ENCODE results near the gene ACSS2. TPM values are rescaled to one million over a fixed set of nuclear protein-coding genes. Genes with fewer than 3 reads are reported as not detected.
A peak's percentile ranks its signal among the peaks of the same experiment; 100 is the strongest.

ACSS2 gene
- polyA plus RNA-seq, 2 of the 4 experiments (the other 2 are of a cell fraction), result 22.1 to 24.1 TPM

DNA sequence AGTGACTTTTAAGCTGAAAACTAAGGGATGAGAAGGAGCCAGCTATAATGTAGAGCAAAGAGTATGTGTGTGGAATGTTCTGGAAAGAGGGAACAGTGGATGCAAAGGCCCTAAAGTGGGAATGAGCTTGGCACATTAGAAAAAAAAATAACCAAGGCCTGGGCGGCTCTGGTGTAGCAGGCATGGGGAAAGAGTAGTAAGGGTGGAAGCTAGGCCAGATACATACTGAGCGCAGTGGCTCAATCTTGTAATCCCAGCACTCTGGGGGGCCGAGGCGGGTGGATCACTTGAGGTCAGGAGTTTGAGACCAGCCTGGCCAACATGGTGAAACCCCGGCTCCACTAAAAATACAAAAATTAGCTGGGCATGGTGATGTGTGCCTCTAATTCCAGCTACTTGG, 12.2 kb upstream of the ACSS2 start (continued):
- TF ChIP-seq MAFK (IDR thresholded peaks at IDR 0.05; ENCODE audit: partially characterized antibody) (no peak), EHF (CRISPR knock-in tag; IDR thresholded peaks at IDR 0.05) (no peak), NFE2L2 (conservative IDR thresholded peaks at IDR 0.05; ENCODE audit: low read length) (no peak), HOXA7 (CRISPR knock-in tag; IDR thresholded peaks at IDR 0.05) (no peak), MAZ (IDR thresholded peaks at IDR 0.05; ENCODE audit: borderline replicate concordance, low read depth, low read length) (no peak)

DNA sequence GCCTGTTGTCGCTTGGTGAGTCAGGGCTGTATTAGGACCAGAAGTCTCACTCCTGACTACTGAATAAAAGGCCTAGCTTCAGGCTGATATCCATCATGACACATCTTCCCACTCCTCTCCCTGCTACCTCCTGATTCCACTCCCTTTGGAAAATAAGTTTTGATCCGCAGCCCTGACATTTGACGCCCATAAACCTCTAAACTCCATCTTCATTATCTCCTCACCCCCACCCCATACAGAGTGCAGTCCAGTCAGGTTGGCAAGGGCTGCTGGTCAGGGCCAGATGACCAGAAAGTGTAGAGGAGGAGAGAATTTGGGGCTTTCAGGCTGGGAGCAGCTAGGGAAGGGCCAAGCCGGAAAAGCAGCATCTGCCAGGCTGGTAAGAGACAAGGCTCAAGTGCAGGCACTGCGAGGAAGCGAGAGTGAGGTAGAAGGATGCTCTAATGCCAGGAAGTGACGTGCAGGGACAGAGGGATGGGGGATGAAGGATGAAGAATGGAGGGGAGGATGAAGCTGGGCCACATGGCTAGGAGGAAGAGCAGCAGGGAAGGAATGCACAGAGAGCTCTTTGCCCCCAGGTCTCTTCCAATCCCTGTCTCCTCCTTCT, 5.0 kb upstream of the ACSS2 start:
- TF ChIP-seq, protein P1, sequence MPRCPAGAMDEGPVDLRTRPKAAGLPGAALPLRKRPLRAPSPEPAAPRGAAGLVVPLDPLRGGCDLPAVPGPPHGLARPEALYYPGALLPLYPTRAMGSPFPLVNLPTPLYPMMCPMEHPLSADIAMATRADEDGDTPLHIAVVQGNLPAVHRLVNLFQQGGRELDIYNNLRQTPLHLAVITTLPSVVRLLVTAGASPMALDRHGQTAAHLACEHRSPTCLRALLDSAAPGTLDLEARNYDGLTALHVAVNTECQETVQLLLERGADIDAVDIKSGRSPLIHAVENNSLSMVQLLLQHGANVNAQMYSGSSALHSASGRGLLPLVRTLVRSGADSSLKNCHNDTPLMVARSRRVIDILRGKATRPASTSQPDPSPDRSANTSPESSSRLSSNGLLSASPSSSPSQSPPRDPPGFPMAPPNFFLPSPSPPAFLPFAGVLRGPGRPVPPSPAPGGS (IDR thresholded peaks at IDR 0.05), result no peak
- no peak for TF ChIP-seq HOXB5 (CRISPR knock-in tag; IDR thresholded peaks at IDR 0.05)
- no peak for TF ChIP-seq HOXA7 (CRISPR knock-in tag; IDR thresholded peaks at IDR 0.05)
- no peak for TF ChIP-seq ZSCAN20 (CRISPR knock-in tag; IDR thresholded peaks at IDR 0.05)
- no peak for TF ChIP-seq NR3C1 (IDR thresholded peaks at IDR 0.05)
- no peak for TF ChIP-seq PHF8 (IDR thresholded peaks at IDR 0.05; ENCODE audit: borderline replicate concordance, low read depth)
- no peak for TF ChIP-seq MYC (IDR thresholded peaks at IDR 0.05; ENCODE audit: borderline replicate concordance, low read length)
- TF ChIP-seq RARB (CRISPR knock-in tag; IDR thresholded peaks at IDR 0.05), result no peak
- TF ChIP-seq POLR2AphosphoS2 (conservative IDR thresholded peaks at IDR 0.05; ENCODE audit: low read length), result no peak
- Histone ChIP-seq H3K9me3 (no peaks in the 10 kb centered on the region), H3K4me2 (peak overlapping the region; percentile 91), H3K4me1 (peaks cover 19% of the 10 kb centered on the region), H3K27ac (no peak overlapping the region), H3K4me3 (no peak overlapping the region)
- ChIA-PET POLR2A (no interaction called here), CTCF (interaction anchor here (0.7 to 7.8 kb wide), 10 partner anchors 10 to 397 kb away, joined by 3 to 207 read pairs (median 6); partner anchors contain the start of genes GSS and MYH7B)
- DNase-seq (ENCODE audit: low read depth in 1 of 2, low spot score in 1 of 2) (no peak), FAIRE-seq (no peak), ATAC-seq (no peak)
- 89% methylated on average over 7 of the region's 7 CpGs for WGBS (ENCODE audit: missing lambda C conversion rate)

DNA sequence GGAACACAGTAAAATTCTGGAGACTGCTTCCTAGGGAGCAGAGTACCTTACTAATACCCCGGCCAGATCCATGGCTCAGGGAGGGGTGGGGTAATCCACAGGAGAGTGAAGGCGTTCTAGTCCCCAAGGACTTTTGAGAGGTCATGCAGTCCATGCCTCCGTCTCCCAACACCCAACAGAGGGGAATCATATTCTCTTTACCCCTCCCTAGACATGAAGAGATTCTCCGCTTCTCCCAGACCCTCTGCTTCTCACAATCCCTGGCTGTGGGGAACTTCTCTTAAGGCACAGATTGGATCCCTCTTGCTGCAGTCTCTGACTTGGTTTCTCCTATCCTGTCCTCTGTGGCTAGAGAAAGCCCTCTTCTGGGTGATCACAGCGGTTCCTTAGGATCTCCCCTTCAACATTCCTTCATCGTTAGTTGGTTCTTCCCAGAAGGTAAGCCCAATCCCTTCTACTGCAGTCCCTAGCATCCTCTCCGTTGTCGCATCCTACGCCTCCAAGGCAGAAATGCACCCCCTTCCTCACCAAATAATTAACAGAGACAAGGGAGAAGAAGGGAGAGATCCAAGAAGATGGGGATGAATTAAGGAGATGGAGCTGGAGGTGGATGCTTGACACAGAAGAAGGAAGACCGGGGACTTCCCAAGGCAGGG, 4.3 kb upstream of the ACSS2 start:
- Histone ChIP-seq H3K9me3 (no peaks in the 10 kb centered on the region), H3K4me3 (peak overlapping the region; percentile 75), H3K27ac (peak overlapping the region; percentile 79 to 90), H3K4me2 (peak overlapping the region; percentile 91), H3K4me1 (peaks cover 19% of the 10 kb centered on the region)
- no peak for DNase-seq (ENCODE audit: low read depth in 1 of 2, low spot score in 1 of 2)
- FAIRE-seq, result no peak
- ChIA-PET CTCF (interaction anchor here (0.5 to 7.8 kb wide), 27 partner anchors 8 to 523 kb away, joined by 3 to 207 read pairs (median 5); partner anchors contain the start of genes GSS, MYH7B and TRPC4AP), POLR2A (no interaction called here)
- WGBS (ENCODE audit: missing lambda C conversion rate), result 50% methylated on average over 10 of the region's 10 CpGs
- no peak for TF ChIP-seq RFX5 (IDR thresholded peaks at IDR 0.05)
- TF ChIP-seq HOXB13 (CRISPR knock-in tag; IDR thresholded peaks at IDR 0.05; ENCODE audit: low read depth), result no peak
- no peak for TF ChIP-seq PHF8 (IDR thresholded peaks at IDR 0.05; ENCODE audit: borderline replicate concordance, low read depth)
- no peak for TF ChIP-seq NFE2L2 (conservative IDR thresholded peaks at IDR 0.05; ENCODE audit: low read length)
- no peak for TF ChIP-seq JUNB (IDR thresholded peaks at IDR 0.05)
- no peak for TF ChIP-seq EHF (CRISPR knock-in tag; IDR thresholded peaks at IDR 0.05)
- TF ChIP-seq EHMT2 (IDR thresholded peaks at IDR 0.05; ENCODE audit: low read depth), result no peak
- TF ChIP-seq FOSL2 (IDR thresholded peaks at IDR 0.05), result no peak
- no peak for TF ChIP-seq FOSL2 (CRISPR knock-in tag; IDR thresholded peaks at IDR 0.05)
- no peak for TF ChIP-seq NPAS2 (CRISPR knock-in tag; IDR thresholded peaks at IDR 0.05; ENCODE audit: borderline replicate concordance)
- TF ChIP-seq, protein P2, sequence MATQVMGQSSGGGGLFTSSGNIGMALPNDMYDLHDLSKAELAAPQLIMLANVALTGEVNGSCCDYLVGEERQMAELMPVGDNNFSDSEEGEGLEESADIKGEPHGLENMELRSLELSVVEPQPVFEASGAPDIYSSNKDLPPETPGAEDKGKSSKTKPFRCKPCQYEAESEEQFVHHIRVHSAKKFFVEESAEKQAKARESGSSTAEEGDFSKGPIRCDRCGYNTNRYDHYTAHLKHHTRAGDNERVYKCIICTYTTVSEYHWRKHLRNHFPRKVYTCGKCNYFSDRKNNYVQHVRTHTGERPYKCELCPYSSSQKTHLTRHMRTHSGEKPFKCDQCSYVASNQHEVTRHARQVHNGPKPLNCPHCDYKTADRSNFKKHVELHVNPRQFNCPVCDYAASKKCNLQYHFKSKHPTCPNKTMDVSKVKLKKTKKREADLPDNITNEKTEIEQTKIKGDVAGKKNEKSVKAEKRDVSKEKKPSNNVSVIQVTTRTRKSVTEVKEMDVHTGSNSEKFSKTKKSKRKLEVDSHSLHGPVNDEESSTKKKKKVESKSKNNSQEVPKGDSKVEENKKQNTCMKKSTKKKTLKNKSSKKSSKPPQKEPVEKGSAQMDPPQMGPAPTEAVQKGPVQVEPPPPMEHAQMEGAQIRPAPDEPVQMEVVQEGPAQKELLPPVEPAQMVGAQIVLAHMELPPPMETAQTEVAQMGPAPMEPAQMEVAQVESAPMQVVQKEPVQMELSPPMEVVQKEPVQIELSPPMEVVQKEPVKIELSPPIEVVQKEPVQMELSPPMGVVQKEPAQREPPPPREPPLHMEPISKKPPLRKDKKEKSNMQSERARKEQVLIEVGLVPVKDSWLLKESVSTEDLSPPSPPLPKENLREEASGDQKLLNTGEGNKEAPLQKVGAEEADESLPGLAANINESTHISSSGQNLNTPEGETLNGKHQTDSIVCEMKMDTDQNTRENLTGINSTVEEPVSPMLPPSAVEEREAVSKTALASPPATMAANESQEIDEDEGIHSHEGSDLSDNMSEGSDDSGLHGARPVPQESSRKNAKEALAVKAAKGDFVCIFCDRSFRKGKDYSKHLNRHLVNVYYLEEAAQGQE (IDR thresholded peaks at IDR 0.05), result no peak
- ATAC-seq, result no peak
